Measurements from ENCODE around the gene C2orf76.

C2orf76 gene

GRCh38 chr2:119324685-119325270 lies 41.9 kb downstream of the C2orf76 start (continued):
- TF ChIP-seq TSHZ2 (CRISPR knock-in tag; IDR thresholded peaks at IDR 0.05) (no peak), PPARA (CRISPR knock-in tag; IDR thresholded peaks at IDR 0.05; ENCODE audit: borderline replicate concordance) (no peak), RARB (CRISPR knock-in tag; IDR thresholded peaks at IDR 0.05) (no peak), TOX (CRISPR knock-in tag; IDR thresholded peaks at IDR 0.05; ENCODE audit: borderline replicate concordance) (no peak), ESRRG (CRISPR knock-in tag; IDR thresholded peaks at IDR 0.05) (no peak), ARNTL (CRISPR knock-in tag; IDR thresholded peaks at IDR 0.05; ENCODE audit: borderline replicate concordance, low read depth) (no peak), OSR1 (CRISPR knock-in tag; IDR thresholded peaks at IDR 0.05) (no peak)

GRCh38 chr2:119323459-119323858 lies 43.2 kb downstream of the C2orf76 start:
- no peak for ATAC-seq
- TF ChIP-seq ZNF565 (CRISPR knock-in tag; conservative IDR thresholded peaks at IDR 0.05; ENCODE audit: low read depth), result no peak
- no peak for TF ChIP-seq SNAI2 (CRISPR knock-in tag; IDR thresholded peaks at IDR 0.05)
- no peak for TF ChIP-seq CREB5 (CRISPR knock-in tag; IDR thresholded peaks at IDR 0.05; ENCODE audit: low read depth)
- TF ChIP-seq TCF4 (CRISPR knock-in tag; IDR thresholded peaks at IDR 0.05; ENCODE audit: borderline replicate concordance), result no peak
- no peak for TF ChIP-seq ESRRG (CRISPR knock-in tag; IDR thresholded peaks at IDR 0.05)

- no peak for TF ChIP-seq ZFP30 (CRISPR knock-in tag; IDR thresholded peaks at IDR 0.05)
- no peak for TF ChIP-seq PATZ1 (CRISPR knock-in tag; IDR thresholded peaks at IDR 0.05; ENCODE audit: borderline replicate concordance)
- TF ChIP-seq ARNTL (CRISPR knock-in tag; IDR thresholded peaks at IDR 0.05; ENCODE audit: borderline replicate concordance, low read depth), result no peak
- no peak for TF ChIP-seq TSHZ2 (CRISPR knock-in tag; IDR thresholded peaks at IDR 0.05)
- TF ChIP-seq SNAI2 (CRISPR knock-in tag; IDR thresholded peaks at IDR 0.05), result no peak
- no peak for TF ChIP-seq ZNF565 (CRISPR knock-in tag; conservative IDR thresholded peaks at IDR 0.05; ENCODE audit: low read depth)
- TF ChIP-seq TOX (CRISPR knock-in tag; IDR thresholded peaks at IDR 0.05; ENCODE audit: borderline replicate concordance), result no peak
- no peak for TF ChIP-seq PPARA (CRISPR knock-in tag; IDR thresholded peaks at IDR 0.05; ENCODE audit: borderline replicate concordance)
- TF ChIP-seq BACH2 (CRISPR knock-in tag; IDR thresholded peaks at IDR 0.05; ENCODE audit: borderline replicate concordance), result no peak
- no peak for TF ChIP-seq GLIS3 (CRISPR knock-in tag; IDR thresholded peaks at IDR 0.05)
- no peak for TF ChIP-seq ESRRG (CRISPR knock-in tag; IDR thresholded peaks at IDR 0.05)
- no peak for TF ChIP-seq ZNF70 (CRISPR knock-in tag; IDR thresholded peaks at IDR 0.05)
- TF ChIP-seq POU6F1 (CRISPR knock-in tag; IDR thresholded peaks at IDR 0.05; ENCODE audit: borderline replicate concordance, low read depth), result no peak
- no peak for TF ChIP-seq ISL1 (CRISPR knock-in tag; IDR thresholded peaks at IDR 0.05)
- TF ChIP-seq CREB5 (CRISPR knock-in tag; IDR thresholded peaks at IDR 0.05; ENCODE audit: low read depth), result no peak
- no peak for TF ChIP-seq ZFP3 (CRISPR knock-in tag; IDR thresholded peaks at IDR 0.05)
- TF ChIP-seq TCF4 (CRISPR knock-in tag; IDR thresholded peaks at IDR 0.05; ENCODE audit: borderline replicate concordance), result no peak
- no peak for TF ChIP-seq CSDC2 (CRISPR knock-in tag; IDR thresholded peaks at IDR 0.05)
- no peak for TF ChIP-seq RARB (CRISPR knock-in tag; IDR thresholded peaks at IDR 0.05)
- TF ChIP-seq OSR1 (CRISPR knock-in tag; IDR thresholded peaks at IDR 0.05), result no peak
- no peak for ATAC-seq
Observed at GRCh38 chr2:119319593-119319992, 47.0 kb downstream of the C2orf76 start.
